Fibroblast of lung (primary cell): ENCODE data around the gene FSTL5. TPM values are rescaled to one million over a fixed set of nuclear protein-coding genes. Genes with fewer than 3 reads are reported as not detected.

ENCODE experiments used
- DNase-seq, 2 donors: peaks; one replicate each; pipeline versions ENCODE4 v3.0.0 to v3.0.0-alpha.2; 2010; ENCODE audit warnings: low read depth in 2 of 2
- H2AFZ ChIP-seq: 2 replicates; pipeline ENCODE4 v1.5.1; 2012; ENCODE audit warnings: low read length, control low read depth, inconsistent platforms
- H3K27ac ChIP-seq: 2 replicates; pipeline ENCODE4 v1.5.1; 2011; ENCODE audit warnings: low read length, control low read depth; ENCODE audit not compliant: insufficient read depth
- H3K27me3 ChIP-seq: 2 replicates; pipeline ENCODE4 v1.5.1; 2011; ENCODE audit warnings: mild to moderate bottlenecking, low read length; ENCODE audit not compliant: control insufficient read depth, insufficient read depth
- H3K36me3 ChIP-seq: 2 replicates; pipeline ENCODE4 v1.5.1; 2011; ENCODE audit warnings: low read length; ENCODE audit not compliant: control insufficient read depth, insufficient read depth
- H3K4me1 ChIP-seq: 2 replicates; pipeline ENCODE4 v1.5.1; 2011; ENCODE audit warnings: low read length; ENCODE audit not compliant: control insufficient read depth, insufficient read depth; ENCODE audit errors: extremely low read depth
- H3K4me2 ChIP-seq: 2 replicates; pipeline ENCODE4 v1.5.1; 2011; ENCODE audit warnings: low read length, control low read depth; ENCODE audit not compliant: insufficient read depth; ENCODE audit errors: extremely low read depth
- H3K4me3 ChIP-seq, 4 experiments: fragments of 200-600 bp in 1 of 4; sonication (generic) in 1 of 4; replicated peaks in 1 of 4; 2 replicates each; pipeline ENCODE4 v1.5.1; 2011 to 2016; ENCODE audit warnings: low read length in 4 of 4, low read depth in 3 of 4, mild to moderate bottlenecking in 3 of 4, control low read depth in 2 of 4, inconsistent platforms in 1 of 4, mixed read lengths in 1 of 4; ENCODE audit not compliant: insufficient read depth in 1 of 4; ENCODE audit errors: control extremely low read depth in 1 of 4
- H3K79me2 ChIP-seq: 2 replicates; pipeline ENCODE4 v1.5.1; 2012; ENCODE audit warnings: mild to moderate bottlenecking, low read length, inconsistent platforms; ENCODE audit not compliant: control insufficient read depth, insufficient read depth
- H3K9ac ChIP-seq: 2 replicates; pipeline ENCODE4 v1.5.1; 2011; ENCODE audit warnings: mild to moderate bottlenecking, low read length, control low read depth; ENCODE audit not compliant: insufficient read depth
- H3K9me3 ChIP-seq: 2 replicates; pipeline ENCODE4 v1.5.1; 2012; ENCODE audit warnings: low read depth, low read length; ENCODE audit not compliant: control insufficient read depth, insufficient read depth
- H4K20me1 ChIP-seq: 2 replicates; pipeline ENCODE4 v1.5.1; 2011; ENCODE audit warnings: low read length; ENCODE audit not compliant: control insufficient read depth, insufficient read depth; ENCODE audit errors: extremely low read depth
- CTCF ChIP-seq, 2 donors: IDR thresholded peaks in 1 of 2; conservative IDR thresholded peaks in 1 of 2; 1 replicate in 1 of 2; 2 replicates in 1 of 2; pipeline ENCODE4 v1.5.1; 2011 to 2012; ENCODE audit warnings: low read length in 2 of 2, control low read depth in 1 of 2, inconsistent platforms in 1 of 2, low read depth in 1 of 2, mild to moderate bottlenecking in 1 of 2
- EZH2 ChIP-seq: IDR thresholded peaks from 2 replicates; pipeline ENCODE4 v1.5.1; 2012; ENCODE audit warnings: low read length, control low read depth, mild to moderate bottlenecking; ENCODE audit errors: missing control alignments
- polyA plus RNA-seq, 2 donors: library from polyadenylated mRNA; depleted of rRNA in 1 of 2; stranded (reverse) in 1 of 2; unstranded in 1 of 2; fragments of >200 nt; gene quantifications; 2 replicates each; pipeline ENCODE4 v1.2.1, GENCODE V29; 2011 to 2012; ENCODE audit warnings: missing spikeins in 1 of 2
- total RNA-seq: library from RNA; depleted of rRNA; stranded (reverse); fragments of >200 nt; gene quantifications from 2 replicates; pipeline ENCODE4 v1.2.1, GENCODE V29; 2014

Gene FSTL5
- total and polyA plus RNA-seq, 2 donors (not counting 1 experiment from before 2014, with no cell fraction given) = 0.11 to 0.33 TPM

- Histone ChIP-seq H3K27me3 (no peaks in the 10 kb centered on the region), H2AFZ (no peak overlapping the region), H3K9me3 (no peaks in the 10 kb centered on the region), H3K4me2 (no peak overlapping the region), H3K27ac (no peak overlapping the region), H3K4me3 (no peak overlapping the region), H3K9ac (no peak overlapping the region), H3K4me1 (no peaks in the 10 kb centered on the region), H3K79me2 (no peaks in the 10 kb centered on the region), H4K20me1 (no peaks in the 10 kb centered on the region), H3K36me3 (no peaks in the 10 kb centered on the region)
- DNase-seq = peak in 1 of 2 donors; percentile 49
- TF ChIP-seq CTCF (conservative IDR thresholded peaks at IDR 0.05 in 1 of 2, IDR thresholded peaks at IDR 0.05 in 1 of 2; ENCODE audit: low read depth in 1 of 2, low read length in 2 of 2) (no peak), EZH2 (no peak)
Observed at GRCh38 chr4:161403781-161404180, 760.0 kb downstream of the FSTL5 start.

- Histone ChIP-seq H4K20me1 (no peaks in the 10 kb centered on the region), H3K79me2 (no peaks in the 10 kb centered on the region), H3K4me2 (no peak overlapping the region), H3K4me3 (no peak overlapping the region), H2AFZ (no peak overlapping the region), H3K9me3 (no peaks in the 10 kb centered on the region), H3K36me3 (no peaks in the 10 kb centered on the region), H3K27ac (no peak overlapping the region), H3K9ac (no peak overlapping the region), H3K27me3 (no peaks in the 10 kb centered on the region), H3K4me1 (no peaks in the 10 kb centered on the region)
- TF ChIP-seq EZH2 (no peak), CTCF (conservative IDR thresholded peaks at IDR 0.05 in 1 of 2, IDR thresholded peaks at IDR 0.05 in 1 of 2; ENCODE audit: low read depth in 1 of 2, low read length in 2 of 2) (no peak)
- no peak for DNase-seq
Observed at GRCh38 chr4:161393602-161394001, 770.2 kb downstream of the FSTL5 start.

GRCh38 chr4:161382655-161383054 is 781.1 kb downstream of the FSTL5 start:
- Histone ChIP-seq H3K36me3 (no peaks in the 10 kb centered on the region), H4K20me1 (no peaks in the 10 kb centered on the region), H3K4me3 (no peak overlapping the region), H3K27ac (no peak overlapping the region), H3K4me2 (no peak overlapping the region), H2AFZ (no peak overlapping the region), H3K9me3 (no peaks in the 10 kb centered on the region), H3K9ac (no peak overlapping the region), H3K4me1 (no peaks in the 10 kb centered on the region), H3K27me3 (no peaks in the 10 kb centered on the region), H3K79me2 (no peaks in the 10 kb centered on the region)
- TF ChIP-seq CTCF (conservative IDR thresholded peaks at IDR 0.05 in 1 of 2, IDR thresholded peaks at IDR 0.05 in 1 of 2; ENCODE audit: low read depth in 1 of 2, low read length in 2 of 2) (no peak), EZH2 (no peak)
- DNase-seq = no peak
